AG09319 (cell line): ENCODE results near the gene HOXD3.

Experiments used
- DNase-seq: peaks from one replicate; pipeline ENCODE4 v3.0.0-alpha.2; 2010; ENCODE audit warnings: low read depth; ENCODE audit errors: extremely low read depth
- TF ChIP-seq, protein P1 (sequence below): IDR thresholded peaks from 2 replicates; pipeline ENCODE4 v1.5.1; 2011; ENCODE audit warnings: low read depth, mild to moderate bottlenecking, inconsistent platforms, low read length, moderate library complexity

HOXD3 gene

GRCh38 chr2:176172895-176173566 lies 15.9 kb downstream of the HOXD3 start:
- TF ChIP-seq, protein P1, sequence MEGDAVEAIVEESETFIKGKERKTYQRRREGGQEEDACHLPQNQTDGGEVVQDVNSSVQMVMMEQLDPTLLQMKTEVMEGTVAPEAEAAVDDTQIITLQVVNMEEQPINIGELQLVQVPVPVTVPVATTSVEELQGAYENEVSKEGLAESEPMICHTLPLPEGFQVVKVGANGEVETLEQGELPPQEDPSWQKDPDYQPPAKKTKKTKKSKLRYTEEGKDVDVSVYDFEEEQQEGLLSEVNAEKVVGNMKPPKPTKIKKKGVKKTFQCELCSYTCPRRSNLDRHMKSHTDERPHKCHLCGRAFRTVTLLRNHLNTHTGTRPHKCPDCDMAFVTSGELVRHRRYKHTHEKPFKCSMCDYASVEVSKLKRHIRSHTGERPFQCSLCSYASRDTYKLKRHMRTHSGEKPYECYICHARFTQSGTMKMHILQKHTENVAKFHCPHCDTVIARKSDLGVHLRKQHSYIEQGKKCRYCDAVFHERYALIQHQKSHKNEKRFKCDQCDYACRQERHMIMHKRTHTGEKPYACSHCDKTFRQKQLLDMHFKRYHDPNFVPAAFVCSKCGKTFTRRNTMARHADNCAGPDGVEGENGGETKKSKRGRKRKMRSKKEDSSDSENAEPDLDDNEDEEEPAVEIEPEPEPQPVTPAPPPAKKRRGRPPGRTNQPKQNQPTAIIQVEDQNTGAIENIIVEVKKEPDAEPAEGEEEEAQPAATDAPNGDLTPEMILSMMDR = no peak
- DNase-seq = no peak

DNA sequence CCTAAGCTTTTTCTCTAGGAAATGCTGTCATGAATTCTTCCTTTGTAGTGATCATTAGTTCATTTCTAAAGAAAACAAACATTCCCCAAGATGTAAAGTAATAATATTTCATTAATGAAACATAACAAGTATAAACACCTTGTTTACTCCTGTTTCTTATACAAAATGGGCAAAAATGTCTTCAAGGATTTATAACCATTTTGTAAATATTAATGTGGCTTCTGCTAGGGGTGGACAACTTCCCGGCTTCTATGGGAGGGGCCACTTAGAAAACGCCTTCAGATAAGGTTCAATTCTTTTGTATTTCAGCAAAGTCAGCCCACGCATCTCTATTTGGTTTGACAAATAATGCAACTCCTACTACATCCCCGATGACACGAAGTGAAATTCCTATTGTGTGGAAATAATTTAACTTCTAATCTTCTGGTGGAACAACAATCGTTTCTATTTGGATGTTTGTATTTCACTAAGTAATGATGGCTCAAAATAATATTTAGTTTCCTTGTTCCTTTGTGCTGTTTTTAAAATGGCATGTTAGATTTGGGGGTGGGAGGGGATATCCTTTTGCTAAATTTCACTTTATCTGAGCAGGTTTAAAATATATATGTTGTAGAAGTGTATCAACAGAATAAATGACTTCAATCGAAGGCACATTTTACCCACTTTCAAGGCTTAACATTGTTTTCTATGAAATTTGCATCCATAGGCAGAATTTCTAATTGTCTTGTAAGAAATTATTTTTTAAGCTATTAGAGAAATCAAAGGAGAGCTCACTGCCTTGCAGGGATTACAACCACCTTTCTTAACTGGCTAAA lies 16.7 kb downstream of the HOXD3 start:
- TF ChIP-seq, protein P1 = no peak
- DNase-seq = no peak

GRCh38 chr2:176174382-176174823 lies 17.3 kb downstream of the HOXD3 start:
- TF ChIP-seq, protein P1 = no peak
- no peak for DNase-seq

DNA sequence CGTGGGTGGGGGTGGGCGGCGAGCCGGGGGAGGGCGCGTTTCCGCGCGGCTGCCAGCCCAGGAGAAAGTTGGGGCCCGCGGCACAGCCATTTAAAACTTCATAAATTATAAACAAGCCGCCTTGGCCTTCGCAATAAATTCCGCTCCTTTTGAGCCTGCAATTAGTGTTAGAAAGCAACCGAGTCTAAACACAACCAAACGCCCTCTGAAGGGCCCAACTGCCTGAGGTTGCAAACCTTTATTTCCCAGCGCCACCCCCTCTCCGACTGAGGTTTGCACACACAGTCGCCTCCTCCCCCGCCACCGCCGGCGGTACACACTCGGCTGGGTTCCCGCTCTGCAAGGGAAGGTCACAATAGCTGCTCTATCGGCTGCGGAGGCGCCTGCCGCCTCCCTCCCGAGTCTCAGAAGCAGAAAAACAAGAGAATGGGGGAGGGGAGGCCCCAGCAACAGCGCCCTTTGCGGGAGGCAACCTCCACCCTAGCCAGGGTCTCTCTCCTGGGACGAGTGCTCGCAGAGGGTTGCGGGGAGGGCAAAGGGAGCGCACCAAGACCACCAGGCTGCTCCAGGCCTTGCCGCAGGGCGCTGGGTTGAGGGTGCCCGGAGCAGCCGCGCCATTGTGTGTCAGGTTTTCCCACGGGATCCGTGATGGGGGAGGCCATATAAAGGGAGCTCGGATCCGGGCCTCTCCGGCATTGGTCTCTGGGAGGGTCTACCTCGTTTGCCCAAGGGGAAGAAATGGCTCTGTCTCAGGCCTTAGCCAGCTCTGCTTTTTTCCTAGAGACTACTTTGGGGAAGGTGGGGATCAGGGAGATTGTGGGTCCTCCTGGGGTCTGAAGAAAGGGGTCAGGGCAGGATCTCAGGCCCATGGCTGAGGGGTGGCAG lies 18.0 kb downstream of the HOXD3 start:
- TF ChIP-seq, protein P1 = no peak
- DNase-seq = no peak

DNA sequence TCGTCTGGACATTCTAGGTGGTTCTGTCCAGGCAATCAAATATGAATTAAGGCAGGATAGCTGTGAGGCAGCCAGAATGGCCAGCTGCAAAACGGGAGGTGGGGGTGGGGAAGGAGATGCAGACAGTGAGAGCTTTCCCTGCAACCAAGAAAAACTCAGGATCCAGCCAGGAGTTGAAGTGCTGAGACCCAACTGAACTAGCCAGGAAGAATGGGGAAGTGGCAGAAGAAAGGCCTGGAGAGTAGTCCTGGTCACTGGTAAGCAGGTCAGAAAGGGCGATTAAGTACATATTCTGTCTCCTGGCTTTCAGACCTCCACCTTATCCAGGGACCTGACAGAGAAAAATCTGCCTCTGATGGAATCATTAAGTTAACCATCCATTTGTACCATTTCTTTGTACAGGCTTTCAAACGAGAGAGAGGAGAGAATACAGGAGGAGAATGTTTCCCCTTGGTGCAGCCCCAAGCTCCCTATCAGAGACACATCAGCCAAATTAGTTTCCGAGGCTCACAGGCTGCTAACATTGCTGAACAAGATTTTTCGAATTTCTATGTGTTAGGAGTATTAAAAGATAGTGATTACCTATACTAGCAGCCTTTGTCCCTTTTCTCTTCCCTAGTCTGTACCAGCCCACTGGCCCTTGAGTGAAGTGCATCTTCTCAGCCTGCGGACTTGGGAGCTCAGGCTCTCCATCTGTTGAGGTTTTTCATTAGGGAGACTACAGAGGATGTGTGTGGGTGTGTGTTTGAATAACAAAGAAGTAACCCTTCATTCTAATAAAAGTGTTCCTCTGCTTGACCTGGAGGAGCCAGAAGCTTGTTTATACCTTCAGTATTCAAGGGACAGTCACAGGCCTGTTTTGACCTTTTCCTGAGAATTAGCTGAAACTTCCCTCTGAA lies 18.9 kb downstream of the HOXD3 start:
- no peak for DNase-seq
- TF ChIP-seq, protein P1 = no peak

GRCh38 chr2:176177580-176178037 lies 20.5 kb downstream of the HOXD3 start:
- DNase-seq = no peak
- TF ChIP-seq, protein P1 = no peak
